HG03064 (cell line): ENCODE results near the gene MLPH.

Experiments
- ATAC-seq: cut with Tn5 transposase; IDR thresholded peaks from one replicate; pipeline ENCODE4 v1.9.1; 2021; ENCODE audit warnings: low read depth; ENCODE audit not compliant: unreplicated experiment

Gene MLPH

DNA sequence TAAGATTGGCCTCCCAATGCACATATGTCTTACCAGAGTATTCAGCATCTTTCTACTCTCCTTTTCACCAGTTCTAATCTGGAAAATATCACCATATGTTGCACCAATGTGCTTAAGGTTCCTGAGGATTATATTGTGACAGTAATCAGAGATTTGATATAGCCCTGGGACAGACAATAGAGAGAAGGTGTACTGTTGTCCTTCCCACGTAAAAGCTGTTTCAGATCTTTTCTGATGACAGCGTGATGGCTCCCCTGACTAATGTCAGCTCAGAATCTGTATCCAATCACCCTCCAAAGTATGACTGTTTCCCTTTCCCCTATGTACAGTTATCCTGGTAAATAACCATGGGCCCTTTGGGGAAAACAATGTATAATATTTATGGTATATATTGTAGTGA, 9.0 kb upstream of the MLPH start:
- ATAC-seq, result no peak

DNA sequence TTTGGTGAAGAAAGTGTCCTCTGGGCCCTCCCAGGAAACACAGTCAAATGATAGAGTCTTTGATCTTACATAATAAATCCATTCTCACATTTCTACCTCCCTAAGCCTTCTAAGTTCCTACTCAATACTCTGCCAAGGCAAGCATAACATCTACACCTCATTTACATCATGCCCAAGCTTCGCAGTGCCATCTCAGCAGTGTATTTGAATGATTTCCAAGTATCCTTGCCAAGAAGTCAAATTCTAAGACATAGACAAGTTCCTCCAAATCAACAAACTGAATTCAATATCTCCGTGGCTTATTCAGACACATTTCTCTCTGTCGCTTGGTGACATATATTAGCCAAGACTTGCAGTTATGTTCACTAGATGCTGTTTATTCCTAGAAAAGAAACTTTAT, 8.1 kb upstream of the MLPH start:
- ATAC-seq, result no peak

DNA sequence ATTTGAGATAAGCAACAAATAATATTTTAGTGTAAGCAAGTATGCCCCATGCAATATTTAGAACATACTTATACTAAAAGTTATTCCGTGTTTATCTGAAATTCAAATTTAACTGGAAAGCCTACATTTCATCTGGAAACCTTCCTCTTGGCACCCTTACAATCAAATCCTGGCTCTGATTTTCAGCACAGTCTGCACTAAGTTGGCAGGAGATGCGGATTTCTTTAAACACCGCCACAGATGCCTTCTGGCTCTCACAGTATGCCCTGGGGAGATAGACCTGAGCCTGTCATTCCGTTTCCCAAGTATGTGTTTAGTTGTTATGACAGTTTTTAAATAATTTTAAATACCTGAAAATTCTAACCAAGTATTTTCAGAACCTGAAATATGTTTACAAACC, 7.3 kb upstream of the MLPH start:
- no peak for ATAC-seq

DNA sequence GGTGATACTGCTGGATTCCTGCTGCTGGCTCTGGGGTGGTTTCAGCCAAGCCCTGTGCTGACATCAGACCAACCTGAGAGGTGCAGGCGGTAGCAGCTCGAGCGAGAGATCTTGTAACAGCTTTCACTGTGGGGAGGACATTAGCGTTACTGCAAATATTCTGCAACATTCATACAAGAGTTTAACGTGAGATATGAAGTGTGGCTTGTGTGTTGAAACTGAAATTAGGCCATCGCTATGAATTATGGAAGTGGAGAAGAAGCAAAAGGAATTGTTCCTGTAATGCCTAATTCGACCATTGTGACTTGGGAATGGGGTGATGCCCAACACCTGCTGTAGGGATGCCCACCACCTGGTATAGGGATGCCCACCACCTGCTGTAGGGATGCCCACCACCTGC, 6.5 kb upstream of the MLPH start:
- no peak for ATAC-seq

DNA sequence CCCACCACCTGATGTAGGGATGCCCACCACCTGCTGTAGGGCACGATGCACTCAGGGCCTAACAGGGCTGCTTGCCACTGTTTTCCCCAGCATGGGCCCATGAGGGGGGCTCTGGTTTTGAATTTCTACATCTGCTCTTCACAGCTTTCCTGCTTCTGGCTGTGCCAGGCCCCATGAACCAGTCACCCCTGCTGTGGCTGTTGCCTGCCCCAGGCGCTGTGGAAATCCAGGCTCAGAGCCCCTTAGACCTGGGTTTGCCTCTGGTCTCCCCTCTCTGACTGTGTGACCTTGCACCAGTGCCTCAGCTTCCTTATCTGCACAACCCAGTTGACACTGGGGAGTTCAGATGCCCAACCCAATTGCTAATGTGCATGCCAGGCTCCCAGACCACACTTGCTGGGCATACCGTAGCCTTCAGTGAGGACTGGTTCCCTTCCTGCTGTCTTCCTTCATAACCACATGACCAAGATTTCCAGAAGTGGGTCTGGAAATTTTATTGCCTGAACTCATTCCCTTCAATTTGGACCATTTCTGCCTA, 6.0 kb upstream of the MLPH start:
- no peak for ATAC-seq

DNA sequence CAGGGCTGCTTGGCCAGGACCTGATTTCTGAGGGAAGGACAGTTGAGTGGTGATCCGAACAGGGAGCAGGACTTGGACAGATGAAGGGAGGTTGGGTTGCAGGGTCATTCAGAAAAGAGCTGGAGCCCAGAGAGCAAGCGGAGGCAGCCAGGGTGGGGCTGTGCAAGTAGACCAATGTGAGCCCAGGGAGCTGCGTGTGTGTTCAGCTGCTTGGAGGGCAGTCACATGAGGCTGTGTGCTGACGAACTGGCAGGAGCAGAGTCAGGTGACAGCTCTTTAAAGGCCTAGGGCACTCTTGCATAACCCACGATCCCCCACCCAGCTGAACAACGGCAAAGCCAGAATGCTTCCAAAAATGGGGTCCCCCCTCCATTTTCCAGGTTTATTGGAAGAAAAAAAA, 4.6 kb upstream of the MLPH start:
- ATAC-seq, result no peak

DNA sequence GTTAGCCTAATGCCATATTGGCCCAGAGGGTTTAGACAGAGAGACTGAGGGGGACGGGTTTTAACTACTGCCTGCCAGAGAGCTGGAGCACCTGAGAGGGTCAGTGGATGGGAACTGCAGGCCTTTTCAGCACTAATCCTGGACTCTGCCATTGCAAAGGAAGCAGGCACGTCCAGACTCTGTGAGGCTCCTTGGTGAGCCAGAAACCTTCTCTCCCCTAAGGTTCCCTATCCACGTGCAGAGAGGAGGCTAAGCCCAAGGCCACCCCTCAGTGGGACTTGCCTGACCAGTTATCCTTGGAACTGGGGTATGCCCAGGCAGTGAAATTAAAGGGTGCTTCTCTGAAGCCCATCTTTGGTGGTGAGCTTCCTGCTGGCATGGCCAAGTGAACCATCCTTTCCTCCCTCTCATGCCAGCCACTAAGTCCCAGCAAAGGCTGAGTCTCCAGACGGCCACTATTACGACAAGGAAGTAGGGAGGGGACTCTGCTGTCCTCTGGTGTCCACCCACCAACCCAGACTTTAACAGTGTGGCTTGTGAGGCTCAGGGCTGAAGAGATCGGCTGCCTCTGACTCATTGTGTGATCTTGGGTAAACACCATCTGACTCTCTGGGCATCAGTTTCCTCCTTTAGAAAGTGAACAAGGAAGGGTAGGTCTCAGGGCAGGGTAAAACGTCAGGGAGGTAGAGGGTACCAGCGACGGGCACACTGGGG, 3.9 kb upstream of the MLPH start:
- ATAC-seq, result no peak

DNA sequence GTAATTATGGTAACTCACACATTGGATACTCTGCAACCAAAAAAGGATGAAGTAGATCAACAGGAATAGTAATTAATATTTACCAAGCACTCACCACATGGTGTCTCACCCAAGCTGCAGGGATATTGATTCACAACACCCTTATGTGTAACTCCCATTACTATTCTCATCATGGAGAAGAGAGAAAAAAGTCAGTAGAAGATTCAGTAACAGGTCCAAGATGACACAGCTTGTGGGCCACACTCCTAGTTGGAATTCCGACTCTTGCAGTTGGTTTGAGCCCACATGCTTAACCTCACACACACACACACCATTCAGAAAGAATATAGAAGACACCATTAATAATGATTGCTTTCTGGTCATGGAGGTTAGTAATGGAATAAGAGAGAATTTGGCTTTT, 1.7 kb upstream of the MLPH start:
- no peak for ATAC-seq

DNA sequence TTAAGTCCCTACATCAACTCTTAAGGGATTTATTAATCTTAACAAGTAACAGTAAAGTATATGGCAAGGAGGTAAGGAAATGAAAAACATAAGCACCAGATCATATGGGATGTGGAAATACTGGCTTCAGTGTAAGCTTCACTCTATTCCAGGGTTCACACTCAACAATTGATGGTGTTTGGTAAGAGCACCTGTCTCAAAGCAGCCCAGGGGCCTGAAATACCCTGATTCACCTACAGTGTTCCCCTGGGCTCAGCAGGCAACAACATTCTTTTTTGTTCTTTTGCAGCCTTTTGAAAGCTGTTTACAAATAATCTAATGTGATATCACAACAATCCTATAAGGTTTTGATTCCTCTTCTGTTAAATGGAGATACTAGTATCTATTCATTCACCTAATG, 1.2 kb upstream of the MLPH start:
- ATAC-seq, result no peak

DNA sequence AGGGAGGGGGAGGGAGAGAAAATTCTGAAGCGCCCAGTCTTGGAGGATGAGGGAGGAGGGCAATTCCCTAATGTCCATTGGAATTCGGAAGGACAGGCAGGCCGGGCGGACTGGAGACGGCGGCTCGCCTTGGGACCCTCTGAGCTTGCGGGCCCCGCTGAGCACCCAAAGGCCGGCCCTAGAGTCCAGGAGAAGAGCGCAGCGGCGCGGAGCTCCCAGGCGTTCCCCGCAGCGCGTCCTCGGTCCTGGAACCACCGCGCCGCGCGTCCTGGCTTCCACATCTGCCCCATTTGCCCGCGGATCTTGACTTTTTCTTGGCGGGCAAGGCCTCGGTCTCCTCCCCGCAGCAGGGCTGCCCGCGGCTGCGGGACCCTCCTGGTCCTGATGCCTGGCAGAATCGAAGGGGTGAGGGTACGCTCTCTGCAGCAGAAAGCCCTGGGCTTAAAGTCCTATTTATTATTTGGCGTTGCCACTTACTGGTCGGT, 675 bp upstream of the MLPH start:
- ATAC-seq, result no peak

DNA sequence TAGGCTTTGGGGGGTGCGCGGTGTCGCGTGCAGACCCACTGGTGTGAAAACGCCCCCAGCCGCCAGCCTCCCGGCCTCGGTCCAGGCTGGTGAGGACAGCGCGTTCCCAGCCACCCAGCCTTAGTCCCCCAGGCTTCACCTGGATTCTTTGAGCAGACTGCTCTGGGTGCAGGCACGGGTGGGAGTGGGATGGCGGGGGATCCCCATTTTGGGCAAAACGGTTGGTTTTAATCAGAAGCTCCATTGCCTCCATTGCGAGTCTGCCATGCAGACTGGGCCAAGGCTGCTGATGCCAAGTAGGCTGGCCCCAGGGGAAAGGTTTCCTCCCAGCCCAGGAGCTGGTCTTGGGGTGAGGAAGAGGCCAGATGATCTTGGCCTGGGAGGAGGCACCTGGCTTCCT, 445 bp downstream of the MLPH start:
- ATAC-seq, result no peak

DNA sequence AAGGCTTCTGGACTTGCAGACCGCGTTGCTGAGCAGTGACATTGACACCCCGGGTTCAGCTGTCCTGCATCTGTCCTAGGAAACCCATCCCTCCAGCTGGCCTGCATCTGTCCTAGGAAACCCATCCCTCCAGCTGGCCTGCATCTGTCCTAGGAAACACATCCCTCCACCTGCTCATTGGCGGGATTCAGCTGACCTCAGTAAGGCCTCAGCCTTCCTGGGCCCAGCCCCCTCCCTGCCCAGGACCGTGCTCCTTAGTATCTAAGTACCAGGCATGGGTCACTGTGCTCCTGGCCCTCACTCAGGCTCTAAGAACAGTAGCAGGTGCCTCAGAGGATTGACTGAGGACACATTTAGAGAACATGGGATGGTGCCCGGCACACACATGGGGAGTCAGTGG, 1.2 kb downstream of the MLPH start:
- ATAC-seq, result no peak

DNA sequence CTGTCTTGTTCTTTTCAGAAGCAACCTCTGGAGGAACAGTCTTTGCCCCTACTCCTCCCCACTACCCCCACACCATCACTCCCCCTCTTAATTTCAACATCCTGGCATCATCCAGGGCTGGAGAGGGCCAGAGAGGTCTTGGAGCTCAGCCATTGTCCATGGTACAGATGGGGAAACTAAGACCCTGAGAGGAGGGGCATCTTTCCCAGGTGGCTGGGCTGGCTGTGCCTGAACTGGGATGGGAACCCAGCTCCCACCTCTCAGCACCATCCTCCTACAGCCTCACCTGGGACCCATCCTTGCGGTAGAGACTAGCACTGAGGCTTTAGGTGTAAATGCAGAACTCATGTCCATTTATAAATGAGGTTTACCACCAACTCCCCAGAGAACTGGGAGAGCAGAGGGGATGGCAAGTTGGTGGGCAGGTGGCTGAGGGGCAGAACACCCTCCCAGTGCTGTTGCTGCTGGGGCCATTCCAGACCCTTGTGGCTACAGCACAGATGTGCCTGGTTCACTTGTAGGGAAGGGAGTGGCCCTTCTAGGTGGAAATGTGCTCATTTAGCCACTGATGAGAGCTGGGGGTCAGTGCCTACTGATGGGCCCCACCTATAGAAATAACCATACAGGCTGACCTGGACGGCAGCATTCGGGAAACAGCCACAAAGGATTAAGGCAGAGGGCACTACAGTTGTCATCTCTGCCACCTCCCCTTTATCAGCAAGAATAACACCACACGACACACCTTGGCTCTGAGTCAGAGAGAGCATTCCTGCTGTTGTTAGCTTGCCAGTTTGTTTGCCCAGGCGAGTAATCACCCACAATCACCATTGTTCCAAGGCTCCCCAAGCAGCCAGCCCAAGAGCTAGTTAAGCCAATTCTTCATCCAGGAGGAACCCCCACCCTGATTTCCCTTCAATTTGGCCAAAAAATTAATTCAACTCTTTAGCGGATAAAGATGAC, 2.1 kb downstream of the MLPH start:
- no peak for ATAC-seq

DNA sequence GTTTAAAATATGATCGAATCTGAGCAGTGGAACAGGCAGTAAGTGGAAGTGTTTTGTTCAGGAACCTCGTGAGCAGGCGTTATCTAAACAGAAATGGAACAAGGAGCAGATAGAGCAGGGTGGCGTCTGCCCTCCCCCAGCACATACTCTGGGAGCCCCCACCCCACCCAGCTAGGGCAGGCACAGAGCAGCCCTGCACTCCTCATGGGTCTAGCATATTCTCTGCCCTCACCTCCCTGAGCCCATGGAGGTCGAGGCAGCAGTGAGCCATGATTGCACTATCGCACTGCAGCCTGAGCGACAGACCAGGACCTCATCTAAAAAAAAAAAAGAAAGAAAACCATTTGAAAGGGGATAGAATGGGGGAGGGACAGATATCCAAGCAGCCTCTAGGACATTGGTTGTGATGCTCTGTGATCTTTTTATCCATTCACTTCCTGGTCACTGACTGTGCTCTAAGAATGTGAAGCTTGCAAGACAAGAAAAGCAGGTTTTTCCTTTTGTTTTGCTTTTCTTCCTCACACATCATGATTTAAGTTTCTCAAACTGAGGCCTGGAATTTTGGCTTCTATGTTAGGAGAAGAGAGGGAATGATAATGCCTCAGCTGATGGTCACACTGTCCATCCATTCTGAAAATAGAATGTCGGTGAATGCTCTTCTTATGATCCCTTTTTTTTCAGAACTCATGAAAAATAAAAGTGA, 3.1 kb downstream of the MLPH start:
- ATAC-seq, result no peak

DNA sequence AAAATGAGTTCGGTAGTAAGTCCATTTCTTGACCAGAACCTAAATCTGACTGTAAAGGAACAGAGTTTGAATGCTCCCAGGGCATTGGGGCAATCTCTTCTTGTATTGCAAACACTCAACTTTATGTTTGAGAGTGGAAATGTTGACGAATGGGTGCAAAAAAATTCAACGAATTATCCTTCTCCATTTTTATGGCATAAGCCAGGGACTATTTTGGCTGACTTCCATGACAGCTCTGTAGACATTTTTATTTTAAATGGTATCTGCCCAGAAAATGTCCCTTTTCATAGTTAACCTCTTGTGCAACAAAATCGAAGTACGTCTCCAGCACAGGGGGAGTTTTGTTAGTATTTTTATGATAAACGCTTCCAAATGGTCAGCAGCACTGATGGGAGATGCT, 3.7 kb downstream of the MLPH start:
- ATAC-seq, result no peak

DNA sequence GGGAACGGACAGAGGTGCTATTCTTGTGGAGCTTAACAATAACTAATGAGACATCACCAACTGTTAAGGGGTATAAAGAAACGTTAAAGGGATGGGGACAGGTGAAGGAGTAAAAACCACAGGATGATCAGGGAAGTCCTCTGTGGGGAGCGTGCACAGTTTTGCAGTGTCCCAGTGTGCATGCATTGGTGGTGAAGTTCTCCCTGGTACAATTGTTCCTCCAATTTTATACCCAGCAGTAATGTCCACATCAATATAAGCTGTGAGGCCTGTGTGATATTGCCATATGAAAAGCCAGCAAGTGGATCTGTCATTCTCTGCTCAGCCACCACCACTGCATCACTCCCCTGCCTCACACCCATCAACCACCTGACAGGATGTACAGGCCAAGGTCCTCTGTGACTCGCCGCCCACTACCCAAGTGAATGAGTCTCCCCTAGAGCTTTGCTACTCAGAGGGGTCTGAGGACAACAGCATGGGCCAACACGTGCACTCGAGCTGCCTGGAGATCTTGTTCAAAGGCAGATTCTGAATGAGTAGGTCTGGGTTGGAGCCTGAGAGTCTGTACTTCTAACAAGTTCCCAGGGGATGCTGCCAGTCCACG, 4.6 kb downstream of the MLPH start:
- ATAC-seq, result no peak

DNA sequence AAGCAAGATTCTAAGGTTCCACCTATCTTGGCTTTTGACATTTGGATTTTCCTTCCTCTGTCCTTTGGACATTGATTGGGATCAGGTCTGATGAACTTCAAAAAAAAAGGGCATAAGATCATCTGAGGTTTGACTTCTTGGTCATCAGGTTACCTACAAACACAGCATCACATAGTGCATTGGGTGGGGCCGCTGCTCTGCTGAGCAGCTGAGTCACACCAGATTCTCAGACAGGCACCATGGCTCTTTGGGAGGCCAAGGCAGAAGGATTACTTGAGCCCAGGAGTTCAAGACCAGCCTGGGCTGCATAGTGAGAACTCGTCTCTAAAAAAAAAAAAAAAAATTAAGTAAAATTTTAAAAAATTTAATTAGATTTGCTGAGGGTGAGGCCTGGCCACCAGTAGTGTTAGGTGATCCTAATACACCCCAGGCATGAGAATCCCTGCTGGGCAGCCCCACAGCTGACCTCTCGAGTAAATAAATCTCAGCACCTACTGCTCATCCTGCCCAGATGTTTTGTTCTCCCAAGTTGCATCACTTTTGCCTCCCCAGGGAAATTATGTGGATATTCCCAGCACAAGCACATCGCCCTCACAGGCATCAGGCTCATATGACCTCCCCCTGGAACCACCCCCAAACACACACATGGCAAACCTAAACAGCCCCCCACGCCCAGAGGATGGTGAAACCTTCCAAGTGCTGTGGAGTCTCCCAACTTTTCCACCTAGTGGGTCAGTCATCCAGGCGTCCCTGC, 5.3 kb downstream of the MLPH start:
- no peak for ATAC-seq

DNA sequence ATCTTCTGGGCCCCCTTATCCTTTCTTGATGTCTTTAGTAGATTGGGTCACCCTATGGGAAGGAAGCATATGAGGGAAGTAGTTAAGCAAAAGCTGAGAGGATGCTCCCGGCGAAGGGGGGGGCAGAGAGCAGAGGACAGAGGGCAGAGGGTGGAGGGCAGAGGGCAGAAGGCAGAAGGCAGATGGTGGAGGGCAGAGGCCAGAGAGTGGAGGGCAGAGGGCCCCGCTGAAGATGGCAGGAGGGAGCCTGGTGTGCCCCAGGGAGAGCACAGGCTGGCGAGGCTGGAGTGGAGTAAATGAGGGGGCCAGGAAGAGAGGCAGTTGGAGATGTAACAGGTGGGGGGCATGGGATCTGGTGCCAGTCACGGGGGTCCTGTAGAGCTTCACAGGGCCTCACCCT, 7.0 kb downstream of the MLPH start:
- ATAC-seq, result no peak

DNA sequence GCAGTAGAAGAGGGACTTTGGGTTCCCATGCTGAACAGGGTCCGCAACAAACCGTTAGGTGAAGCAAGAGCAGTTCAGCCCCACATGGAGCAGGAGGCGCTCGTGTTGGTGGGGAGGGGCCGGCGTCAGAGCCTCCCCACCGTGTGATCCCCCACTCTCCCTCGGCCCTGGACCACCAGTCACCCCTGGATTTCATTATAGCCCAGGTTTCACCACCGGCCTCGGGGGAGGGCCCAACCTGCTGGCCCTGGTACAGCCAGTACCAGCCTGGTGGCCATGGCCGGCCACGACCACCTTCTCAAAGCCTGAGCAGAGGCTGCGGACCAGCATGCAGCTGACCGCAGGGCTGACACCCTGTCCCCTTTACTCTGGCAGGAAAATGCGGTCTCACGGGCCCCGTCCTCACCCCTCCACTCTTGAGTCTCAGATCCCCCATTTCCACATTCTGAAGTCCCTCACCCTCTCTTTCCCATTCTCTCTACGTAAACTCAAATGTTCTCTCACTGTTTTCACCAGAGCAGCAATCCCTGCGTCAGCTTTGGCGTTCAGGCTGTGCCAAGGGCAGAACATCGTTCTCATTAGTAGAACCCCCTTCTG, 8.6 kb downstream of the MLPH start:
- ATAC-seq, result no peak

DNA sequence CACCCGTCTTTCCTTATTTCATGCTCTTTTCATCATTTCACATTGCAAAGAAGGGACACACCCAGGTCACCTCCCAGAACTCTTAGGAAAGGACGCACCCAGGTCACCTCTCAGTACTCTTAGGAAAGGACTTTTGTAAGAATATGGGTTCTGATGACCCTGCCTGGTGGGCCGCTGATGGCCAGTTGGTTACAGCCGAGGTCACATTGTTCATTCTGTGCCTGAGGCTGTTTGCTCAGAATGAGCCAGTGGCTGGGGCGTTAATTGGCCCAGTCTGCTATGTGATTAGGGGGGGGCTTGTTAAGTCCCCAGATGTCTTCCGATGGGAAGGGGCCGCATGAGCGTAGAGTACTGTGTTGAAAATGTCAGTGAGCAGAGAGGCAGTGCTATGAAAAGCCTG, 9.4 kb downstream of the MLPH start:
- no peak for ATAC-seq
